Pulmonary artery endothelial cell (primary cell): Measurements from ENCODE around the gene UPF2. TPM values are rescaled to one million over a fixed set of nuclear protein-coding genes. Genes with fewer than 3 reads are reported as not detected.
"Not testable (repeated sequence)": the region's sequence is repeated elsewhere in the genome, so short reads cannot be mapped to it uniquely, and the experiment has no call there.

Experiments
- DNase-seq: peaks from one replicate; pipeline ENCODE4 v3.0.0-alpha.2; 2011; ENCODE audit warnings: low read depth, low spot score
- total RNA-seq: library from RNA; depleted of rRNA; stranded (reverse); fragments of >200 nt; gene quantifications from 2 replicates; pipeline ENCODE4 v1.2.3, GENCODE V29; 2014

Gene UPF2
- total RNA-seq, 1 donor from 2014 or later: 15.7 TPM

DNA sequence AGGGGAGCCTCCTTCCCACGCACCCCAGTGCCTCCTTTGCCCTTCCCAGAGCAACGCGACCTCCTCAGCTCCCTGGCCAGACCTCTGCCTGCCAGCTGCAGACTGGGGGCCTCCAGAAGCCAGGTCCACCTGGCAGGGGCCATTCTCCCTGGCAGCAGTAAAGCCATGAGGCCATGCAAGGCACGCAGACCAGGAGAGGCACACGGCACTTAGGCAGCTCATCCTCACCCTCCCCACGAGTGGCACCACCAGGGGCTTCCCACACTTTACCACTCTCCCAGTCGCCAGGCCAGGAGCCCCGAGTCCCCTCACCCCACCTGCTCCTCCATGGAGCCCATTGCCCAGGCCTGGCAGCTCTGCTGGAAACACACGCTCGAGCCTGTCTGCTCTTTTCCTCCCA, 134.1 kb downstream of the UPF2 start:
- no peak for DNase-seq

DNA sequence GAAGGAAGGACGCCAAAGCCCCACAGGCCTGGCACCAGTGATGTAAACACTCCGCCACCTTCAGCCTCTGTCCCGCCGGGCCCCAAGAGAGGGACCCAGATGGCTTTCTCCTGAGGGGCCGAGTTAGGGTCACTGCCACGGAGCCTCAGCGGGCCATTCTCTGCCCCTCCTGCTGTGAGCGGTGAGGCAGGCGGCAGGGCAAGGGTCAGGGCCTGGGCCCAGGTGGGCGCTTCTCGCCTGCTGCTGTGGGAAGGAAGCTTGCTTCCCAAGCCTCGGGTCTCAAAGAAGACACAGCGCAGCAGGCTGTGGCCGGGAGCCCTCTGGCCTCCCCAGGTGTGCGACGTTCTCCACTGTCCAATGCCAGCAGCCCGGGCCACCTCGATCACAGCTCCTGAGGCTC, 134.7 kb downstream of the UPF2 start:
- DNase-seq: no peak

DNA sequence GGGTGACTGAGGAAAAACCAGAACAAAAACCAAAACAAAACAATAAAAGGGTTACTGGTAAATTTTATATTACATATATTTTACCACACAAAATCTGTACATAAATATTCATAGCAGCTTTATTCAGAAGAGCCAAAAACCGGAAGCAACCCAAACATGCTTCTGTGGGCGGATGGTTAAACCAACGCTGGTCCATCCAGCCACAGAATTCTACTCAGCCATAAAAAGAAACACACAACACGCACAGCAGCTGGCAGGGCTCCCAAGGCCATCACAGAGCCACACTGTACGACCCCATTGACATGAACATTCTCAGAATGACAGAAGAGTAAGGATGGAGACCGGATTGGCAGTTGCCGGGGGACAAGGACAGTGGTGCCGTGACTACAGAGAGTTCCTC, 135.9 kb downstream of the UPF2 start:
- DNase-seq: no peak

DNA sequence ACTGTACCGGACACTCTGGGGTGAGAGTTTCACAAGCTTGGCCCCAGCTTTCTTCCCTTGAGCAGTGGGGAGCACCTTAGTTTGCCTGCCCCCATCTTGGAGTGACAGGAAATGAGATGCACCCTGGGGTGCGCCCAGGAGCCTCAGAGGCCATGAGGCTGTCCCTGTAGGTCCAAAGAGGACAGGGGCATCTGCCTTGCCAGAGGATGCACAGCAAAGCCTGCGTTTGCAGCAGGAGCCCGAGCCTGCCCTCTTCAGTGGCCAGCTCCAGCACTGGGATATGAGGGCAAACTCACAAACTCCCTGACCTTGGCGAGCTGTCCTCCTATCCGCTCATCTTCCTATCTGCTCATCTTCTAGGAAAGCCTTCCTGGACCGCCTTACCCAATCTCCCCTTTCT, 140.0 kb downstream of the UPF2 start:
- no peak for DNase-seq

GRCh38 chr10:11901833-11902475, 140.7 kb downstream of the UPF2 start:
- DNase-seq: no peak

DNA sequence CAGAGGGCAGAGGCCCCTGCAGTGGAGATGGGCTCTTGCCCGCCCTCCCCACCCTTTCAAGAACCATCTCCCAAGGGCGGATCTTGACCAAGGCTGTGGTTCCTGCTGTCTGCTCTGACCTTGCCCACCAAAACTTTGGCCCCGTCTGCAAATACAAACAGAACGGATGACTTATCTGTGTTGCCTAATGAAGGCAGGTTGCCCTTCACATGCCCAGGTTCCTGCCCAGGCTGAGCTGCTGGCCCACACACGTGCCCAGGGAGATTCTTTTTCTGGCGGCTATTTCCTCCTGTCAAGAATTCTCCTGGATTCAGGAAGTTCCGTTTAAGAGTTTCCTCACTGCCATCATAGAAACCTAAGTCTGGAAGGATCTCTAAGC, 141.2 kb downstream of the UPF2 start:
- no peak for DNase-seq

DNA sequence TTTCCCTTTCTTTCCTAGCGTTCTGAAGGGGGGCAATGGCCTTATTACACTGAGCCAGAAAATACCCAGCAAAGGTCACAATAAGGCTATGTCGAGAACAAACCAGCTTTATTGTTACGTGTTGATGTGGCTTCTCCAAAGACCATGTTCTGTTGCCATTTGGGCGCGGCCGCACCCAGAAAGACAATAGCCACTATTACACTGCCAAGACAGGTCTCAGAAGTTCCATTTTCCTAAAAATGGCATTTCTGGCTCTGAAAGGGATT, 141.6 kb downstream of the UPF2 start:
- DNase-seq: no peak

- DNase-seq: no peak
Measured at GRCh38 chr10:11899067-11899876, 143.3 kb downstream of the UPF2 start.

DNA sequence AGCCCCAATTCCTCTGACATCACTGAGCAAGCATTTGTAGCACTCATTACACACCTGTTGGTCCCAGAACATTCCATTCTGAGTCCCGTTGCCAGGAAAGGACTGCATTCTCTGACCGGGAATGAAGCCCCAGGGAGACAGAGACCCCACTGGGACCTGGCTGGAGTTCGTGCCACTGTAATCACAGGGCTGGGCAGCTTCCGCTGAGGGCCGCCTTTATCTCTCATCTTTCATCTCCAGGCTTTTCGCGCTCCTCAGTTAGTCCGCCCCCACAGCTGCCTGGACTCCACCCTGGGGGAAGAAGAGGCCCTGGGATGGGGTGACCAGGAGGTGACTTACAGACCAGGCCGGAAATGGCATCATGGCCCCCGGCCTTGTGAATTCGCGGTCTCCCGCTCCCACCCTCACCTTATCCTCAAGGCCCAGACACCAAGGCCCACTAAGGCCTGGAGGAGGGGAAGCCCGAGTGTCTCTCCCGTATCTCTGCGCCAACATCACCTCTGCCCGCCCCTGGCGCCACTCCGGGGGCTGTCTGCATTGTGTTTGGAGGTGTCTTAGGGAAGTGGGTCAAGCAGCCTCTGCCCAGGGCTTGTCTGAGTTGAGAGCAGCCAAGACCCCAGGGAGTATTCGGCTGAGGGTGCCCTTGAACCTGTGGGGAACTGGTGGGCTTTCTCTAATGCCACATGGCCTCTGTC, 144.1 kb downstream of the UPF2 start:
- no peak for DNase-seq

GRCh38 chr10:11898033-11898371, 144.6 kb downstream of the UPF2 start:
- no peak for DNase-seq

DNA sequence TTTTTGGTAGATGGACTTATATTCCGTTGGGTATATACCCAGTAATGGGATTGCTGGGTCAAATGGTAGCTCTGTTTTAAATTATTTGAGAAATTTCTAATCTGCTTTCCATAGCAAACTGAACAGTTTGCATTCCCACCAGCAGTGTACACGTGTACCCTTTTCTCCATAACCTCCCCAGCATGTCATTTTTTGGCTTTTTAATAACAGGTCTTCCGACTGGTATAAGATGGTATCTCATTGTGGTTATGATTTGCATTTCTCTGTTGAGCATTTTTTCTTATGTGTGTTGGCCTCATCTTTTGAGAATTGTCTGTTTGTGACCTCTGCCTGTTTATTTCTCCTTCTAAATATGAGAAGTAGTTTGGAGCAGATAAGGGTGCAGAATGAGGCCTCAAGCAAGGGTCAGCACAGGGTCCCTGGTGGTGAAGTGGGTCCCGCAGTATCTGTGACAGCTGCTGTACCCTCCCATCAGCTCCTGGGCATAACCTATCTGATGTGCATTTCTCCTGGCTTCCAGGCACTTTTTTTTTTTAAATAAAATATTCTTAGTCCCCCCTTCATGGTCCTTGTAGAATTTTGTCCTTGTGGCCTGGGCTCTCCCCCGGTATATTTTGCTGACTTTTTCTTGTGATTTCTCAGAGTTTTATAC, 145.9 kb downstream of the UPF2 start:
- no peak for DNase-seq

- no peak for DNase-seq
Measured at GRCh38 chr10:11895598-11895997, 147.0 kb downstream of the UPF2 start.

DNA sequence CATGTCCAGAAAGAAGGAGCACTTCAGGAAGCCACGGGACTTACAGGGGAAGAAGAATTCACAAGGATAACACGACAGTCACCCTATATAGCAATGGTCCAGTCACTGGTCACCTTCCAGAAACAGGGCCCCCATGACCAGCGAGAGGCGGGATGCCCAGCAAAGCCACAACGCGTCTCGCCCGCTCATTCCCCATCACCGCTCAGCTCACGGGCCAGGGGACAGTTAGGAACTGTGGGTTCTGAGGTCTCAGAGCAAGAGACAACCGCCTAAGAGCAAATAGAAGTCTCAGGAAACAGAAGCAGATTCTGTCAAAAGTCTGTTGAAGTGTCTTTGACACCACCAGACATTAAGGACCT, 147.5 kb downstream of the UPF2 start:
- DNase-seq: no peak

- no peak for DNase-seq
Measured at GRCh38 chr10:11894381-11895107, 148.1 kb downstream of the UPF2 start.

DNA sequence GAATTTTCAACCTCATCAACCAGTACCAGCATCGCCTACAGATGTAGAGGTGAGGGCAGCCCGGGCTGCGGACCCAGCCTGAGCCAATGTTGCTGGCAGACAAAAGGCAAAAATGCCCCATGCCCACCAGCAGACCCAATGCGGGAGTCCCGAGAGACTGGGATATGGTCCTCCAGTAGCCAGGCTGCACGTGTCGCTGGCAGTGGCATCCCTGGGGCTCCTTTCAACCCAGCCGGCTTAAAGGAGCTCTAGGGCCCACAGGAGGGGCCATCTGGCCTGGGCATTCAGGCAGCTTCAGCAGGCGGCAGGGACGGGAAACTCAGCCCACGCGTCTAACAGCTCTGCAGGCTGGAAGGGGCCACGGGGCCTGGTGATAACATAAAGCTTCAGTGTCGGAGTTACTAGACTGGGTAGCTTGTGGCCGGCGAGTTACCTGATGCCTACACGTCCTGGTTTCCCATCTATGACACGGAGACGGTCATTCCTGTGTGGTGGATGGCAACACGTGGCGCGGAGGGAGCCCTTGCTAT, 148.8 kb downstream of the UPF2 start:
- DNase-seq: no peak

- DNase-seq: no peak
Measured at GRCh38 chr10:11891776-11892486, 150.7 kb downstream of the UPF2 start.

DNA sequence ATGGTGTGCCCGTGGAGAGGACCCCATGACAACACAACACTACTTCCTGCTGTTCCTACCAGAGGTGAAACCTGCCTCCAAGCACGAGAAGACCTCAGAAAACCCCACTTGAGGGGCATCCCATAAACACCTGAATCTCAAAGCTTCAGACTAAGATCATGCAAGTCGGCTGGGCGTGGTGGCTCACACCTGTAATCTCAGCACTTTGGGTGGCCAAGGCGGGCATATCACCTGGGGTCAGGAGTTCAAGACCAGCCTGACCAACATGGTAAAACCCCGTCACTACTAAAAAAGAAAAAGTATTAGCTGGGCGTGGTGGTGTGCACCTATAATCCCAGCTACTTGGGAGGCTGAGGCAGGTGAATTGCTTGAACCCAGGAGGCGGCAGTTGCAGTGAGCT, 153.3 kb downstream of the UPF2 start:
- DNase-seq: not testable (repeated sequence)

- no peak for DNase-seq
Measured at GRCh38 chr10:11887381-11888227, 155.0 kb downstream of the UPF2 start.

DNA sequence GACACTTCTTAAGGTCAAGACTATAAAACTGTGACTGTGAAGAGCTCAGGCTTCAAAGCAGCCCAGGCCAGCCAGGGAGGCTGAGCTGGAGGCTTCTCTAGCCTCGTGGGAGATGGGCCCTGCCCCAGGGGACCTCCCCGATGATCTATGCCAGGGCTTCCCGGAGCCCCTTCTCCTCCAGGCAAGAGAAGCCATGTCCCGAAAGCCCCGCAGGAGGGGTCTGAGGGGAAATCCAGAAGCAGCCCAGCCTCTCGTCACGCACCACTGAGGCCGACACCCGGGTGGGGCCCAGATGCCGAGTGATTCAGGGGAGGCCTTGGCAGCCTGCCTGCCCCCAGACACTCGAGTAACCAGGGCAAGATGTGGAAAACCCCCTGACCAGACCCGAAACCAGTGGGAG, 155.8 kb downstream of the UPF2 start:
- DNase-seq: no peak

GRCh38 chr10:11886138-11886474, 156.5 kb downstream of the UPF2 start:
- DNase-seq: no peak
